HCT116 (cell line): ENCODE results near the gene SCPEP1.

ENCODE experiments used
- EGR1 ChIP-seq: IDR thresholded peaks from 2 replicates; pipeline ENCODE4 v1.6.1; 2012; ENCODE audit warnings: low read depth
- POLR2A ChIP-seq: IDR thresholded peaks from 2 replicates; pipeline ENCODE4 v1.7.0; 2011; ENCODE audit warnings: borderline replicate concordance; ENCODE audit not compliant: insufficient read depth, insufficient read length; ENCODE audit errors: extremely low read depth
- TF ChIP-seq, protein P1 (sequence below), 3 experiments: fragments of 200-600 bp in 1 of 3; sonication (generic) in 1 of 3; IDR thresholded peaks in 2 of 3; conservative IDR thresholded peaks in 1 of 3; 2 replicates each; pipeline ENCODE4 v1.5.1; 2012 to 2017; ENCODE audit warnings: low read depth in 2 of 3, low read length in 2 of 3, antibody characterized with exemption in 1 of 3, borderline replicate concordance in 1 of 3, control low read depth in 1 of 3, mild to moderate bottlenecking in 1 of 3, mixed read lengths in 1 of 3, mixed run types in 1 of 3, moderate library complexity in 1 of 3; ENCODE audit not compliant: insufficient read depth in 1 of 3

DNA sequence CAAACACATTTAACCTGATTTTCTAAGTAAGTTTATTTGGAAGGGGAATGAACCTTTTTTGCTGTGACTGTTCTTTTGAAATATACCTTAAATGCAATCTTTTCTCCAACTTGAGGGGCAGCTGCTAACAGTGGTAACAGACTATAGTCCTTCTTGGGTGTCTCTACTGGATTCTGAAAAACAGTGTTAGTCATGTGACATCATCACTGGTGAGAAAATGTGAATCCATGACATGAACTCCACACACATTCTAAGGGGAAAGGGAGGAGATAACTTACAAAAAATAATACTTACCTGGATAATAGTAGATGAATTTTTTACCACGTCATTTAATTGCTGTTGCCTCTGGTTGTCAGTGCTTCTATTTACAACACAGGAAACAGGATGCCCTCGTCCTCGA is 28.3 kb upstream of the SCPEP1 start:
- TF ChIP-seq, protein P1, sequence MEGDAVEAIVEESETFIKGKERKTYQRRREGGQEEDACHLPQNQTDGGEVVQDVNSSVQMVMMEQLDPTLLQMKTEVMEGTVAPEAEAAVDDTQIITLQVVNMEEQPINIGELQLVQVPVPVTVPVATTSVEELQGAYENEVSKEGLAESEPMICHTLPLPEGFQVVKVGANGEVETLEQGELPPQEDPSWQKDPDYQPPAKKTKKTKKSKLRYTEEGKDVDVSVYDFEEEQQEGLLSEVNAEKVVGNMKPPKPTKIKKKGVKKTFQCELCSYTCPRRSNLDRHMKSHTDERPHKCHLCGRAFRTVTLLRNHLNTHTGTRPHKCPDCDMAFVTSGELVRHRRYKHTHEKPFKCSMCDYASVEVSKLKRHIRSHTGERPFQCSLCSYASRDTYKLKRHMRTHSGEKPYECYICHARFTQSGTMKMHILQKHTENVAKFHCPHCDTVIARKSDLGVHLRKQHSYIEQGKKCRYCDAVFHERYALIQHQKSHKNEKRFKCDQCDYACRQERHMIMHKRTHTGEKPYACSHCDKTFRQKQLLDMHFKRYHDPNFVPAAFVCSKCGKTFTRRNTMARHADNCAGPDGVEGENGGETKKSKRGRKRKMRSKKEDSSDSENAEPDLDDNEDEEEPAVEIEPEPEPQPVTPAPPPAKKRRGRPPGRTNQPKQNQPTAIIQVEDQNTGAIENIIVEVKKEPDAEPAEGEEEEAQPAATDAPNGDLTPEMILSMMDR (IDR thresholded peaks at IDR 0.05 in 2 of 3, conservative IDR thresholded peaks at IDR 0.05 in 1 of 3; ENCODE audit: borderline replicate concordance in 1 of 3, insufficient read depth in 1 of 3, low read depth in 2 of 3, low read length in 2 of 3), result no peak
- TF ChIP-seq EGR1 (no peak), POLR2A (no peak)
